ENCODE data around the gene DNAJC5.
A peak's percentile ranks its signal among the peaks of the same experiment; 100 is the strongest.

DNAJC5 gene

DNA sequence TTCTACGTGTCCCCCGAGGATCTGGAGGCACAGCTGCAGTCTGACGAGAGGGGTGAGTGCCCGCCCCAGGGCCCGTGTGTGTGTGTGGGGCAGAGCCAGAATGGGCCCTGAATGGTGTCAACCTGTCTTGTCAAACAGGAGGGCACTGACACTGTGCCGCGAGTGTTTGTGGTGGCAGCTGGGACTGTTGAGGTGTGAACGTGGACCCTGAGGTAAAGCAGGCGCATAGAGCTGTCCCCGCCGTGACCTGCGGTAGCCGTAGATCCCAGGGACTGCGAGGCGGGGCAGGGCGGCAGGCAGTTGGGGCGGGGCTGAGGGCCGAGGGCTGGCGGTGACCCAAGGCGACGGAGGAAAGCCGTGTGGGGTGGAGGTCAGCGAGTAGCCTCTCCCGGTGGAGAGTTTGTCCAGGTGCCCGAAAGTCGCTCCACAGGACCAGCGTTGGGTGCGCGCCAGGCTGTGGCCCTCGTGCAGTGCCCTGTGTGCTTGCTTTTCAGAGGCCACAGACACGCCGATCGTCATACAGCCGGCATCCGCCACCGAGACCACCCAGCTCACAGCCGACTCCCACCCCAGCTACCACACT lies 36.1 kb downstream of the DNAJC5 start:
- no peak for DNase-seq (ENCODE audit: low read depth)
- TF ChIP-seq, protein P1, sequence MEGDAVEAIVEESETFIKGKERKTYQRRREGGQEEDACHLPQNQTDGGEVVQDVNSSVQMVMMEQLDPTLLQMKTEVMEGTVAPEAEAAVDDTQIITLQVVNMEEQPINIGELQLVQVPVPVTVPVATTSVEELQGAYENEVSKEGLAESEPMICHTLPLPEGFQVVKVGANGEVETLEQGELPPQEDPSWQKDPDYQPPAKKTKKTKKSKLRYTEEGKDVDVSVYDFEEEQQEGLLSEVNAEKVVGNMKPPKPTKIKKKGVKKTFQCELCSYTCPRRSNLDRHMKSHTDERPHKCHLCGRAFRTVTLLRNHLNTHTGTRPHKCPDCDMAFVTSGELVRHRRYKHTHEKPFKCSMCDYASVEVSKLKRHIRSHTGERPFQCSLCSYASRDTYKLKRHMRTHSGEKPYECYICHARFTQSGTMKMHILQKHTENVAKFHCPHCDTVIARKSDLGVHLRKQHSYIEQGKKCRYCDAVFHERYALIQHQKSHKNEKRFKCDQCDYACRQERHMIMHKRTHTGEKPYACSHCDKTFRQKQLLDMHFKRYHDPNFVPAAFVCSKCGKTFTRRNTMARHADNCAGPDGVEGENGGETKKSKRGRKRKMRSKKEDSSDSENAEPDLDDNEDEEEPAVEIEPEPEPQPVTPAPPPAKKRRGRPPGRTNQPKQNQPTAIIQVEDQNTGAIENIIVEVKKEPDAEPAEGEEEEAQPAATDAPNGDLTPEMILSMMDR (IDR thresholded peaks at IDR 0.05; ENCODE audit: low read length, missing control alignments): no peak
- no peak overlapping the region for H3K4me3 ChIP-seq (replicated peaks; ENCODE audit: low read depth, low read length)

GRCh38 chr20:63931735-63932134 lies 36.8 kb downstream of the DNAJC5 start:
- TF ChIP-seq, protein P1 (IDR thresholded peaks at IDR 0.05; ENCODE audit: low read length, missing control alignments): no peak
- no peak for DNase-seq (ENCODE audit: low read depth)
- no peak overlapping the region for H3K4me3 ChIP-seq (replicated peaks; ENCODE audit: low read depth, low read length)

GRCh38 chr20:63932606-63933160 lies 37.8 kb downstream of the DNAJC5 start:
- TF ChIP-seq, protein P1 (IDR thresholded peaks at IDR 0.05; ENCODE audit: low read length, missing control alignments): no peak
- H3K4me3 ChIP-seq (replicated peaks; ENCODE audit: low read depth, low read length): no peak overlapping the region
- DNase-seq (ENCODE audit: low read depth): no peak

DNA sequence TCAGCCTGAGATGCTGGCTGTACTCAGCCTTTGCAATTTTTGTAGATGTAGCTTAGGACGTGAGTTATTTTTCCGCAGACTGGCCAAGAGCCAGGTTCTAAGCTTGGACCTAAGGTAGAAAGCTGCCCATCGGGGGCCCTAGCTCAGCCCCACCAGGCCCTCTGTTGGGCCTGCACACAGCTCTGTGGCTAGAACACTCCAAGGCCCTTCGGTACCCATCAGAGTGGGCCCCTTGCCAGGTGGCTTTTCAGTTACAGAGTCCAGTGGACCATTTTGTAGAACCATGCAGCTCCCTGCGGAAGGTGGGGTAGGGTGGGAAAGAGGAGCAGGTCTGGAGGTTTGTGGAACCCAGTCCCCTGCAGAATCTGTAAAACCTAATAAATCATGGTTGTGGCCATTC lies 38.7 kb downstream of the DNAJC5 start:
- no peak overlapping the region for H3K4me3 ChIP-seq (replicated peaks; ENCODE audit: low read depth, low read length)
- TF ChIP-seq, protein P1 (IDR thresholded peaks at IDR 0.05; ENCODE audit: low read length, missing control alignments): no peak
- DNase-seq (ENCODE audit: low read depth): no peak

DNA sequence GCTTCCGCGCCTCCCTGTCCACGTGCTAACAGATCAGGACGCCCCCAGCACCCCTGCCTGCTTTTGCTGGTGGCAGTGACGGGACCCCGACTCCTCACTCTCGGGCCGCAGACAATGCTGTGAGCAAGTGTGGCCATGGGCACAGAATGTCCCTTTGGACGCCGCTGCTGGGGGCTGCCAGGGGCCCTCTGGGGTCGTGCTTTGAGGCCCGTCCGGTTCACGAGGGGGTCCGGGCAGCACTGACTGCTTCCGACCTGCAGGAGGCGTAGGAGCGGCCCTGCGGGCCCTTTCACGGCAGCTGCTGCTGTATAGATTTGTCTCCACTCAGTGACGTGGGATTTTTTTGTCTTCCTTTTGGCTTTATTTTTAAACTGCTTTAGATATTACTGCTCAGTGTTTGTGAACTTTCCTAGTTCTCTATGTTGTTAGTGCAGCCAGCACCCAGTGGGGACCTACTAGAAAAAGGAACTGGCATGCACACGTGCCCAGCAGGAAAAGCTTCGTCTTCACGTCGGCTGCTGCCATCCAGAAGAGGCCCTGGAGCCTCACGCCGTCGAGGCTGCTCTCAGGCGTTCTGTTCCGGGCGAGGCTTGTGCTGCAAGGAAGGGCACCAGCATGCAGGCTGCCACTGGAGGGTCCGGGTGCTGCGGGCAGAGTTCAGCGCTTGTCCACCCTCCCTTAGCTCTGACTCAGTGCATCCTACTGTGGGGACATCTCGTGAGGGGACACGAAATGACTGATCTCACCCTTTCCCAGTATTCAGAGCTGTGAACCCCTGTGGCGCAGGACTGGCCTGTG lies 39.5 kb downstream of the DNAJC5 start:
- DNase-seq (ENCODE audit: low read depth): no peak
- TF ChIP-seq, protein P1 (IDR thresholded peaks at IDR 0.05; ENCODE audit: low read length, missing control alignments): peak; percentile 32
- H3K4me3 ChIP-seq (replicated peaks; ENCODE audit: low read depth, low read length): no peak overlapping the region

GRCh38 chr20:63935447-63935846 lies 40.5 kb downstream of the DNAJC5 start:
- DNase-seq (ENCODE audit: low read depth): no peak
- TF ChIP-seq, protein P1 (IDR thresholded peaks at IDR 0.05; ENCODE audit: low read length, missing control alignments): no peak
- H3K4me3 ChIP-seq (replicated peaks; ENCODE audit: low read depth, low read length): no peak overlapping the region

Measured in fibroblast of pulmonary artery (primary cell).